Inferior parietal cortex (tissue), 1 donor: ENCODE measurements around the gene NEU2.
"Not testable (repeated sequence)": the region's sequence is repeated elsewhere in the genome, so short reads cannot be mapped to it uniquely, and the experiment has no call there.

Experiments used
- DNase-seq: peaks from one replicate; pipeline ENCODE4 v3.0.0-alpha.2; 2016; ENCODE audit errors: extremely low spot score

The NEU2 gene

DNA sequence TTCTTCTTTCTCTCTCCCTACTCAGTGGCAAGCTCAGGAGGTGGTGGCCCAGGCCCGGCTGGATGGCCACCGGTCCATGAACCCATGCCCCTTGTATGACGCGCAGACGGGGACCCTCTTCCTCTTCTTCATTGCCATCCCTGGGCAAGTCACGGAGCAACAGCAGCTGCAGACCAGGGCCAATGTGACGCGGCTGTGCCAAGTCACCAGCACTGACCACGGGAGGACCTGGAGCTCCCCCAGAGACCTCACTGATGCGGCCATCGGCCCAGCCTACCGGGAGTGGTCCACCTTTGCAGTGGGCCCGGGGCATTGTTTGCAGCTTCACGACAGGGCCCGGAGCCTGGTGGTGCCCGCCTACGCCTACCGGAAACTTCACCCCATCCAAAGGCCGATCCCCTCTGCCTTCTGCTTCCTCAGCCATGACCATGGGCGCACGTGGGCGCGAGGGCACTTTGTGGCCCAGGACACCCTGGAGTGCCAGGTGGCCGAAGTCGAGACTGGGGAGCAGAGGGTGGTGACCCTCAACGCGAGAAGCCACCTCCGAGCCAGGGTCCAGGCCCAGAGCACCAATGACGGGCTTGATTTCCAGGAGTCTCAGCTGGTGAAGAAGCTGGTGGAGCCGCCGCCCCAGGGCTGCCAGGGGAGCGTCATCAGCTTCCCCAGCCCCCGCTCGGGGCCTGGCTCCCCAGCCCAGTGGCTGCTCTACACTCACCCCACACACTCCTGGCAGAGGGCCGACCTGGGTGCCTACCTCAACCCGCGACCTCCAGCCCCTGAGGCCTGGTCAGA lies 1.8 kb downstream of the NEU2 start:
- DNase-seq = no peak

DNA sequence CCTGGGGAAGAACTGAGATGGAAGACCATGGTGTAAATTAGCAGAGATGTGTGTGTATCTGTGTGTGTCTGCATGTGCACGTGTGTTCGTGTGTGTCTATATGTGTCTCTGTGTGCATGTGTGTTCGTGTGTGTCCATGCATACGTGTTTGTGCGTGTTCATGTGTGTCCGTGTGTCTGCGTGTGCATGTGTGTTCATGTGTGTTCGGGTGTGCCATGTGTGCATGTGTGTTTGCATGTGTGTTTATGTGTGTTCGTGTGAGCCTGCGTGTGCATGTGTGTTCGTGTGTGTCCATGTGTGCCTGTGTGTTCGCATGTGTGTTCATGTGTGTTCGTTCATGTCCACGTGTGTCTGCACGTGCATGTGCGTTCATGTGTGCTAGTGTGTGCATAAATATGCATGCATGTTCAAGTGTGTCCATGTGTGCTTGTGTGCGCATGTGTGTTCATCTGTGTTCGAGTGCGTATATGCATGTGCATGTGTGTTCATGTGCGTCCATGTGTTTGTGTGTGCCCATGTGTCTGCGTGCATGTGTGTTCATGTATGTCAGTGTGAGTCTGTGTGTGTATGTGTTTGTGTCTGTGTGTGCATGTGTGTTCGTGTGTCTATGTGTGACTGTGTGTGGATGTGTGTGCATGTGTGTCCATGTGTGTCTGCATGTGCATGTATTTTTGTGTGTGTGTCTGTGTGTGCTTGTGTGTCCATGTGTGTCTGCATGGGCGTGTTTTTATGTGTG lies 3.1 kb downstream of the NEU2 start:
- DNase-seq = no peak

DNA sequence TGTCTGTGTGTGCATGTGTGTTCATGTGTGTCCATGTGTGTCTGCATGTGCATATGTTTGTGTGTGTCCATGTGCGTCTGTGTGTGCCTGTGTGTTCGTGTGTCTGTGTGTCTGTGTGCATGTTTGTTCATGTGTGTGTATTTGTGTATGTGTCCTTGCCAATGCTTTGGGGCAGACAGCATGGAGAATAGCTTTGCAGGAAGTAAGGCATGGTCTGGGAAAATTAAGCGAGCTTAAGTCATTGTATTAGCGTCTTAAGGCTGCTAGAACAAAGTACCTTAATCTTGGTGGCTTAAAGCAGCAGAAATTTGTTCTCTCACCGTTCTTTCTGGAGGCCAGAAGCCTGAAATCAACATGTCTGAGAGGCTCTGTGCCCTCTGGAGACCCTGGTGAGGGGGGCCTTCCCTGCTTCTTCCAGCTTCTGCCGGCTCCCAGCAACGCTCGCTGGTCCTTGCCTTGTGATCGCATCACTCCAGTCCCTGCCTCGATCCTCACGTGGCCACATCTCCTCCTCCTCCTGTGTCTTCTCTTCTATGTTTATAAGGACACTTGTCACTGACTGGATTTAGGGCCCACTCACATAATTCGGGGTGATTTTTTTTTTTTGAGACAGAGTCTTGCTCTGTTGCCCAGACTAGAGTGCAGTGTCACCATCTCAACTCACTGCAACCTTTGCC lies 3.8 kb downstream of the NEU2 start:
- DNase-seq = no peak

DNA sequence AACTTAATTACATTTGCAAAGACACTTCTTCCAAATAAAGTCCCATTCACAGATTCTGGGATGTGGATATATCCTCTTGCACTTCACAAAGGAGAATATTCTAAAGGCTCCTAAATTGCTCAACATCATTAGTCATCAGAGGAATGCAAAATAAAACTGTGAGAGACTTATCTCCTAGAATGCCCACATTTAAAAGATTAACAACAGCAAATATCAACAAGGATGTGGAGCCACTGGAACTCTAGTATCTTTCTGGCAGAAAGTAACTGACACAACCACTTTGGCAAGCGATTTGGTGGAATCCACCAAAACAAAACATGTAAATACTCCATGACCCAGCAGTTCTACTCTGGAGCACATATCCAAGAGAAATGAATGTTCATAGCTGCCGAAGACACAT lies 4.6 kb downstream of the NEU2 start:
- DNase-seq = no peak

DNA sequence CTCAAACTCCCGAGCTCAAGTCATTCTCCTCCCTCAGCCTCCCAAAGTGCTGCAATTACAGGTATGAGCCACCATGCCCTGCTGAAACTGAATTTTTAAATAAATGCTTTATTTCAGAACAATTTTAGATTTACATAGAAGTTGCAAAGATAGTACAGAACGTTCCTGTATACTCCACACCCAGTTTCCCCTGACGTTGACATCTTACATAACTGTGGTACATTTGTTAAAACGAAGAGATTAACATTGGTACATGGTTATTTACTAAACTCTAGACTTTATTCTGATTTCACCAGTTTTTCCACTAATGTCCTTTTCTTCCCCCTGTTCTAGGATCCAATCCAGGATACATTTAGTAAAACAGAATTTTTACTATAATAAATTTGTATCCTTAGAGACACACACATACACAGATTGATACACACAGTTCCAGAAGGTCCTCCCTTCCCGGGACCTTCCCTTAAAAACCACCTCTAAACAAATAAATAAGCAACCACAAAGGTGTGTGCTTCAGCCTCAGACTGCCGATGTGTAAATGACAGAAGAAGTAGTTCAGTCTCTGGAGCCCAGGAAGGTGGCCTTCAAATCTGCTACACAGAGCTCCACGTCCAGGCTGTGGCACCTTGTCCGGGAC lies 6.9 kb downstream of the NEU2 start:
- peak; percentile 56 for DNase-seq

DNA sequence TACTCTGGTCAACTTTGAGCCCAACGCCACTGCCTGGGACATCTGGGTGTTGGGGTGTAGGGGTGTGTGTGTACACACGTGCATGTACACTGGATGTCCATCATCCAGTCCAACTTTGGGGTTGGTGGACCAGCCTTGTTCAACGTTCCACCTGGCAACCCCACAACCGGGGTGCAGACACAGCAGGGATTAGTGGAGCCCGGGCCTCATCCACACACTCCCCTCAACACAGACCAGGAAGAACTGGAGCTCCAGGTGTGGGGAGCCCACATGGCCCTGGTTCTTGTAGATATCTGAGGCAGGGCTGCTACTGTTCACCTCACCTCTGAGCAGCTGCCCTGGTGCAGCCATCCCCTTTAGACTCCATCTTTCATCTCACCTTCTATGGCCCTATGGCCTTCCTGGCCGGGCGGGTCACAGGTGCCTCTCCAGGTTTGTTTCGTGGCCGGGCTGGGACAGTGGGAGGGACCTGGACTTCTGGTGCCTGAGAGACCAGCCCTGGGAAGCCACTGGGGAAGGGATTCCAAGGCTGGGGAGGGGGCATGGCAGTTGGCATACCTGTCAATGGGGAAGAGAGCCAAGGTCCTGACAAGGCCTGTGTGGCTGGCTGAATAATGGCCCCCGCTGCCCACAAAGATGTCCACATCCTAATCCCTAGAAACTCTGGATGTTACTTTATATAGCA lies 7.5 kb downstream of the NEU2 start:
- DNase-seq = no peak

DNA sequence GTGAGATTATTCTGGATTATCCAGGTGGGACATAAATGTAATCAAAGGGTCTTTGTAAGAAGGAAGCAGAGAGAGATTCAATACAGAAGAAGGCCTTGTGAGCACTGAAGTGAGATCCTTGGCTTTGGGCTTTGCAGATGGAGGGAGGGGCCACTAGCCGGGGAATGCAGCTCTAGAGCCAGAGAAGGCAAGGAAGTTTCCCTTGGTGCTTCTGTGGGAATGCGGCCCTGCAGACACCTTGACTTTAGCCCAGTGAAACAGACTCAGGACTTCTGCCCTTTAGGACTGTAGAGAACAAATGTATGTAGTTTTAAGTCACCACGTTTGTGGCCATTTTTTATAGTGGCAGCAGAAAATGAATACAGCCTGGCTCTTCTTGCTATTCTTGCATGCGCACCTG lies 8.1 kb downstream of the NEU2 start:
- DNase-seq = no peak

DNA sequence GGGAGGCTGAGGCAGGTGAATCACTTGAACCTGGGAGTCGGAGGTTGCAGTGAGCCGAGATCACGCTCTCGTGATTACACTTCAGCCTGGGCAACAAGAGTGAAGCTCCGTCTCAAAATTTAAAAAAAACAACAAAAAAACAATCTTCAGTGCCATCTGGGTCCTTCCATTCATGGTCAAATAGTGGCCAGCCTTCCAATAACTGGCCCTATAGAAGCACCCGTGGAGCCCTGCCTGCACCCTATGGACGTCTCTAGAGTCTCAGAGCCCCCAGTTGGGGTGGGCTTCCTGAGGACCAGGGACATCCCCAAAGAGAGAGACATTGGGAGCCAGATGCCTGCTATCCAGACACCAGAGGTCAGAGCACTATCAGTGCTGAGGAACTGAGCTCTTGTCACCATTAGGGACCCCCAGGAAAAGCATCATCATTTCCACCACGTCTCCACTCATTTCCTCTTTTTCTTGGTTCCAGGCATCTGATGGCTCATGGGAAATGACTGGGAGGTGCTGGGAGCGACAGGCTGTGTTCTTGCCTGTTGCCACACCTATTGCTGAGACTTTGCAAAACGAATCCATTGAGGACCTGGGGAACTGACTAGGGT lies 9.4 kb downstream of the NEU2 start:
- DNase-seq = no peak

DNA sequence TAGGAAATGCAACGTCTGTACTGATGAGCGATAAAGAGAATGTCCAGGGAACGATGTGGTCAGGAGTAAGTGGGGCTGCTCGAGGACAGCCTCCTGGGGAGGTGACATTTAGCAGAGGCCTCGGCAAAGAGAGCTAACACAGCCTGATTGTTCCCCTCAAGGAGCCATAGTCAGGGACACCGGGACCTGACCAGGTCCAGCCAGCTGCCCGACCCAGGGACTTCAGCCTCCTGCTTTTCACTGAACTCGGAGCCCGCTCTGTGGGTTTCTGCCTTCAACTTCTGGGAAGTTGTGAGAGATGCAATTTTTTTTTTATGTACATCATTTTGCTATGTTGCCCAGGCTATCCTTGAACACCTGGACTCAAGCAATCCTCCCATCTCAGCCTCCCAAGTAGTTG lies 10.1 kb downstream of the NEU2 start:
- DNase-seq = no peak

DNA sequence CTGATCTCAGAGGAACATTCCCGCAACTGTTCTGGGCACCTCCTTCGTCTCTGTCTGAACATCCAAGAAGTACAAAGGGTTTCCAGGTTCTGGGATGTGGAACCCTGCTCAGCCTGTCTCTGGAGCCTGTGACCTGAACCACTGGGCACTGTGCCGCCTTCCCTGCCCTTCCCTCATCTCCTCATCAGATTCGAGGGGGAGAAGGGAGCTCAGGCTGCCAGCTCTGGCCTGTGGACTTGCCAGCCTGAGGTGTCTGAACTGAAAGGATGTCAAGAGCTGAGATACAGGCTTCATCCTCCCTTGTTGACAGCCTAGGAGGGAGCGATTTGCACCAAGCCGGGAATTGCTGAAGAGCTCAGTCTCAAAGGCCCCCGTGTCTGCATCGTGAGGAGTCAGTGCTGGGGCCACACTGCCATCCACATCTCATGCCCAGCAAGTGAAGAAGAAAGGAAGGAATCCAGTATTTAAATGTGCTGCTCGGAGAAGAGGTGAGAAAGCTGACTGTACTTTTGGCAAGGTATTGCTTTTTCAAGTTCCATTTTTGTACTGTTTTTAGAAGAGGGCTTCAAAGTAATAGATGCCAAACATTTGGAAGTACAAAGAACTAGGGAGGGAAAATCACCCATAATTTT lies 12.6 kb downstream of the NEU2 start:
- peak; percentile 49 for DNase-seq

DNA sequence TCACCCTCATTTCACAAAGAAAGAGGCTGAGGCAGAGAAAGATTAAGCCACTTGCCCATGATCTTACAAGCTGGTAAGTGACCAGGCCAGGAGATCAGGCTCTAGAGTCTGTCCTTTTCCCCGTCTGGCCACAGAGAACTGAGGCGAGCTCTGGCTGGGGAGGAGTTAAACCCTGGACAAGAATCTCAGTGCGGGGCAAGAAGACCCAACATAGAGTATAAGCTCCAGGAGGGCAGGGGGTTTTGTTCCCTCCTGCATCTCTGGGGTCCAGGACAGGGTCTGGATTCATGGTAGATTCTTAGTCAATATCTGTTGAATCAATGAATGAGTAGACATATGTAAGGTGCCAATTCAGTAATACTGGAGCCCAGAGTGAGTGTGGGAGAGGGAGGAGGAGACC lies 14.7 kb downstream of the NEU2 start:
- no peak for DNase-seq

DNA sequence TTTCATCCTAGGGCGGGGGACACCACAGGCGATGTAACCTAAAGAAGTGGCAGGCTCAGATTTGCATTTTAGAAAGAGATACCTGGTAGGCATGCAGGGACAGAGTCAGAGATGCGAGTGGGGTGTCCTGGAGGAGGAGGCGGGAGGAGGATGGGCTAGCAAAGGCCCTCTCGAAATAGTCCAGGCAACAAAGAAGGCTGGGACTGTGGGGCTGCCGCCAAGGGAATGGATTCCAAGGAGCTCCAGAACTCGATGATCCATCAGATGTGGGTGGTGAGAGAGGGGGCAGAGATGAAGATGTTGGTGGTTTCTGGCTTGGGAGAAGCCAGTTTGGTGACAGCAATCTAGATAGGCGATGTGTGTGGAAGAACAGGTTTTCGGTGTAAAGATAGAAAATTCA lies 15.2 kb downstream of the NEU2 start:
- peak; percentile 56 for DNase-seq

DNA sequence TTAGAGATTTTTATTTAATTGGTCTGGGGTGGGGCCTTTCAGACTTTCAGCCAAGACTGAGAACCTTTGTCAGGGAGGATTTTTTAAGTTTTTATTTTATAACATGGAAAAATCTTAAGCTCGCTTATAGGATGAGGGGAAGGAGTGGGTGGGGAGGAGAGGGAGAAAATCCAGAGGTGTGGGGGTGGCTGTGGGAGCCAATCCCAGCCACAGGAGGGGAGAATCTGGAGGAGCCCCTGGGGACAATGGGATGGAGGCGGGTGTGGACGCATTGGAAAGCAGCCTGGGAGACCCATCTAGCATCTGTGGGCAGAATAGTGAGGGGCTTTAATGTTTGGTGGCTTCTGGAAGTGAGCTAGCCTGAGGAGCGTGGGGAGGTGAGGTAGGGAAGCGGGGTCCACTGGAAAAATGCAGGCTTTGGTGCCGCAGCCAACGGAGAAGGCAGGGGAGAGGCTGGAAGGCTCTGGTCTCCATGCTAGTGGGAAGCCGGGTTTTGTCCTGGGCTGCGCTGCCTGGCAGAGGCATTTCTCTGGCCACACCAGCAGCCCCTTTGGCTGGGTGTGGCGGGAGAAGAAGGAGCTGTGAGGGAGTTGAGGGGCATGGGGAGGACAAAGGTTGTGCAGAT lies 16.2 kb downstream of the NEU2 start:
- no peak for DNase-seq

DNA sequence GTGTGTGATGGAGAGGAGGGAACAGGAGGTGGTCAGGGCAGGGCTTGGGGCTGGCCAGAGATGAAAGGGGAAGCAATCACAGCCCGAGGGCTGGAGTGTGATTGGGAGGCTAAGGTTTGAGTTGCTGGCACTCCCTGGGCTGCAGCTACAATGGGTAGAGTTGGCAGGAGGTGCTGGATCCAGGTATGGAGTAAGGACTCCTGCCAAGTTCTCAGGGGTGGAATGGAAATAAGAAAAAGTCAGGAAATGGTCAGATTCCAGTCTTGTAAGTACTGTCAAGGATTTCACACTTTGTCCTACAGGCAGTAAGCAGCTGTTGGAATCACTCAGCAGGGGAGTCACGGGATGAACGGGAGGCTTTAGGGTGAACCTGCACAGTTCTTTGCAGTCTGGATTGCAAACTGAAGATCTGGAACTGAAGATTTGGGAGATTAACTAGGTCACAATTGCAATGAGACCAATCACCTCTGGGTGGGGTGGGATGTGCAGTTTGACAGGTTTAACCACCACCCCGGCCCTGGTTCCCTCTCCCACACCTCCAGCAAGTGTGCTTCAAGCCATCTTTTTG lies 16.8 kb downstream of the NEU2 start:
- no peak for DNase-seq

DNA sequence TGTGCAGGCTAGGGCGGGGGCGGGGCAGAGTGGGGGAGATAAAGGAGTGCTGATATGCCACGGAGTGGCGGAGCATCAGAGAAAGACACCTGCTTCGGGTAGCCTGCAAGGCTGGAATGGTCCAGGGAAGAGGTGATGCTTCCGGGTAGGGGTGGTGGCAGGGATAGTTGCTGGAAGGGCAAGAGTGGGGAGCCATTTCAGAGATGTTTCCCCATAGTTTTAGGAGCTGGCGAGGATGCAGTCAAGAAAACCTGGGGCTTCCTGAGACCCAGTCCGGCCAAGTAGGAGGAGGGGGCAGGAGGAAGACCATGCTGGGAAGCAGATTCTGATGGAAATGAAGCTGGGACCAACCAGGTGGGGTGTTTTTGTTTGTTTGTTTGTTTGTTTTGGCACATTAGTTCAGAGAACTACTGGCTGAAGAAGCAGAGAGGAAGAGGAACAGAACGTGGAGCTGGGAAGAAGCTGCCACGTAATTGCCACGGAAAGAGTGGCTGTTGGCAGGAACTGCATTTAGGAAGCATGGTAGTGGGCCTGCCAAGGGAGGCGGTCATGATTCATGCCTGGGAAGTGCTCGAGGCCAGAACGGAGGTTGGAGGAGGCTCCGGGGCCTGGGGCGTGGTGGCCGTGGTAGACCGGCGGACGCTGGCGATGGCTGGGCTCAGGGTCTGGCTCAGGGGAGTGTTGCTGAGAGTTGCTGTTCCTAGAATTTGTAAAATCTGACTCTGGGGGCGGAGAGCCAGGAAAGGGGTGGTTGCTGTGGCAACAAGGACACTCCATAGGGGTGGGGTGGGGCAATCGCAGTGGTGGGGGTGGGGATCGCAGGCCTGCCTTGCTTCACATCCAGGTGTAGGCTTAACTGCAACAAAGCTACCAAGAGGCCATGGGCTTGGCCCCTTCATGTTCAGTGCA lies 19.0 kb downstream of the NEU2 start:
- no peak for DNase-seq

DNA sequence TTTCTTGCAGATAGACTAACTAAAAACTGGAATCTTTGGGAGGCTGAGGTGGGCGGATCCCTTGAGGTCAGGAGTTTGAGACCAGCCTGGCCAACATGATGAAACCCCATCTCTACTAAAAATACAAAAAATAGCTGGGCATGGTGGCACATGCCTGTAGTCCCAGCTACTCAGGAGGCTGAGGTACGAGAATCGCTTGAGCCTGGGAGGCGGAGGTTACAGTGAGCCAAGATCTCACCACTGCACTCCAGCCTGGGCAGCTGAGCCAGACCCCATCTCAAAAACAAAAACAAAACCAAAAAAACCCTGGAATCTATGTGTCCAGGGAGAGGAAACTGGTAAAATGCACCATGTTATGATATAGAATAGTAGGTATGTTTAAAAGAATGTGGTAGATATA lies 20.0 kb downstream of the NEU2 start:
- not testable (repeated sequence) for DNase-seq

DNA sequence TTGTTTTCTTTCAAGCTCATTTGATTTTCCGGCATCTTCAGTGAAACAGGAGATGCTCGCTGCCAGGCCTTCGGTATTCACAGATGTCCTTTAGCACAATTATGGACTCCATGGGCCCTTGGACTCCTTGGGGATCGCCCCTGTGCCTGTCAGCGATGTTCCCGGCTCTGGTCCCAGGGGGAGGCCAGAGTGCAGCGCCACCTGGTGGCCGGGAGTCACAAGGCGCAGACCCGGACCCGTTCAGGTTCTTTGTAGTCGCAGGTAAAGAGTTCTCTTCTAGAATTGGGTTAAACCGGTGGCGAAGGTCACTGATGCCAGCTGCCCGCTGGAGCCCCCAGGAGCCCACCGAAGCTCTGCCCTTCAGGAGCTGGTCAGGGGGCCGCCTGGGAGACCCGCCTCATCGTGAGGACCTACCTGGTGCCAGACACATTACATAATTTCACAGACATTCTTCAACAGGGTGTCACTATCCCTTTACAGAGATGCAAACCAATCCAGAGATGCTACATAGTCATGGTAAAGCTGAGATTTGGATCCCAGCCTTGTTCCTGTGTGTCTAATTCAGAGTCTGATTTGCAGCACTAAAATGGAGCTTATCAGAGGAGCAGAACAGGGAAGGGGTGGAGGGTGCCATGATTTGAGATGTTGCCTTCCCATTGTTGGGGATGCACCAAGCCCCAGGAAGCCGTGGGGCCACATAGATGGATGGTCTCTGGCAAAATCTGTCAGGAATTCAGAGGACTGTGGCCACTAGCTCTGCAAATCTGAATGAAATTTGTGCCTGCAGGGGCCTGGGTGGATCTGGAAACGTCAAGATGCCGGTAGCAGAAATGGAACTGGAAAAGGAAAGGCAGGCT lies 21.7 kb downstream of the NEU2 start:
- peak; percentile 57 for DNase-seq

DNA sequence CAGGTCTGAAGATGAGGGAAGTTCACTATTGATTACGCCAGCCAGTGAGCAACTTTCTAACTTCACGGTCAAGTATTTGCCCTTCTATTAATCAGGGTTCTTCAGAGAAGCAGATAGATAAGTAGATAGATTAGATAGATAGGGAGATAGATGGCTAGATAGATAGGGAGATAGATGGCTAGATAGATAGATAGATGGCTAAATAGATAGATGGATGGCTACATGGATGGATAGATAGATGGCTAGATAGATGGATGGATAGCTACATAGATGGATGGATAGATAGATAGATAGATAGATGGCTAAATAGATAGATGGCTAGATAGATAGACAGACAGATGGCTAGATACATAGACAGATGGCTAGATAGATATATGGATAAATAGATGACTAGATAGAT lies 22.9 kb downstream of the NEU2 start:
- no peak for DNase-seq
